NCI-H1417 (cell line): ENCODE results near the gene SP140L.
"Not testable (repeated sequence)": the region's sequence is repeated elsewhere in the genome, so short reads cannot be mapped to it uniquely, and the experiment has no call there.

ENCODE experiments used
- DNase-seq, 3 experiments: peaks; one replicate each; lab custom pipeline; 2025; lab: John Stamatoyannopoulos, UW

SP140L gene

GRCh38 chr2:230323385-230324106 lies 3.4 kb upstream of the SP140L start:
- no peak for DNase-seq

DNA sequence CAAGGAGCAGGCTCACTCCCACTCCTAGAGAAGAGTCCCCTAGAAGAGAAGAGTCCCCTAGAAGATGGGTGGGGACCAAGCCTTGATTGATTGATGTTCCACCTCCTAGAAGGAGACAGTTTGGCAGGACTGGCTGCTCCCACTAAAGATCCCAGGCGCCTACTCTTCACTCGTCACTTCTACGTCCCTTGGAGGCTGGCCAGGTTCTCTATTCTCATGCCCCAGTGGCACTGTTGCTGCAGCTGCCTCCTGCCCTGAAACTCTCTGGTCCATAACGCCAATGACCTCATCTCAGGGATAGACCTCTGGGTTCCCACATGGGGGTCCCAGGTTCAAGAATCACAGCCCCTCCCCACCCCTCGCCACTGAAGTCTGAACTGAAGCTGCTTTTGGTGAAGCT lies 2.5 kb upstream of the SP140L start:
- no peak for DNase-seq

DNA sequence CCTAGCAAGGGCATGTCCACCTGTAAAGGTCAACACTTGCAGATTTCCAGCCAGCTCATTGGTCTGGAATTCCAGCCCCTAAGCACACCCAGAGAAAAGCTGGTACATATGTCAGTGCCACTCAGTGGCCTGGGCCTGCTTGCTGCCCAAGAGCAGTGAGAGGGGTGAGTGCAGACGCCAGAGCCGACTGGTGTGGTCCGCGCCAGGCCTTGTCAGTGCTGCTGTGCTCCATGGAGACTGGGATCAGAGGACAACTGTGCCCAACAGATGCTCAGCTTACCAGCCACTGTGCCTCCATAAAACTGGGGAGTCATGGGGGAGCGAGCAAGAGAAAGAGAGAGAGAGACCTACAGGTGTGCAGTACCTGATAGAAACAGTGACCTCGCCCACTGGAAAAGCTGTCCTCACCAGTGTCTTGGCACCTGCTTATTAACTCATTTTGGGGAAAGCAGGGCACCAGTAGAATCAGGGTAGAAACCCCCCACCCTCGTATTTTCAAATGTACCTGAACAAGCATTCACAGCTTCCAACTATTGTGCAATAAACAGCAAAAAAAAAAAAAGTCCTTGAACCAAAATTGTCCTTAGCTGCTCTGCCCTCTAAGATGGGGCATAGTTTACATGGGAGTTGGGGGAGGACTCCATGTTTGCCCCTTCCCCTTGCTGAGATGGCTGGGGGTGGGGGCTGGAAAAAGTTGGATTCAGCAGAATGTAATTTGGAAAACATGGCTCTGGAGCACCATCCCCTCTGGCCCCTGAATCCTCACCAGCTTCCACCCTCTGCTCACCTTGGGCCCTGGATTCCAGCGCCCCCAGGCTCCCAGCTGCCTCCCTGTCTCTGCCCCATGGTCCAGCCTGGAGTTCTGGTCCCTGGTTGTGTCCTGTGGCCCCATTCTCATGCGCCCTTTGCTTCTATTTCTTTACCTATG lies 1.4 kb upstream of the SP140L start:
- no peak for DNase-seq

- DNase-seq, result peak in 2 of 3 experiments; percentile 54 to 73
These were observed 593 bp downstream of the SP140L start for GRCh38 chr2:230327418-230328154.

- no peak for DNase-seq
These were observed 1.1 kb downstream of the SP140L start for GRCh38 chr2:230328155-230328458.

GRCh38 chr2:230329946-230330605 lies 3.1 kb downstream of the SP140L start:
- DNase-seq, result no peak

GRCh38 chr2:230330725-230331124 lies 3.7 kb downstream of the SP140L start:
- DNase-seq, result no peak

GRCh38 chr2:230335461-230335863 lies 8.5 kb downstream of the SP140L start:
- no peak for DNase-seq

DNA sequence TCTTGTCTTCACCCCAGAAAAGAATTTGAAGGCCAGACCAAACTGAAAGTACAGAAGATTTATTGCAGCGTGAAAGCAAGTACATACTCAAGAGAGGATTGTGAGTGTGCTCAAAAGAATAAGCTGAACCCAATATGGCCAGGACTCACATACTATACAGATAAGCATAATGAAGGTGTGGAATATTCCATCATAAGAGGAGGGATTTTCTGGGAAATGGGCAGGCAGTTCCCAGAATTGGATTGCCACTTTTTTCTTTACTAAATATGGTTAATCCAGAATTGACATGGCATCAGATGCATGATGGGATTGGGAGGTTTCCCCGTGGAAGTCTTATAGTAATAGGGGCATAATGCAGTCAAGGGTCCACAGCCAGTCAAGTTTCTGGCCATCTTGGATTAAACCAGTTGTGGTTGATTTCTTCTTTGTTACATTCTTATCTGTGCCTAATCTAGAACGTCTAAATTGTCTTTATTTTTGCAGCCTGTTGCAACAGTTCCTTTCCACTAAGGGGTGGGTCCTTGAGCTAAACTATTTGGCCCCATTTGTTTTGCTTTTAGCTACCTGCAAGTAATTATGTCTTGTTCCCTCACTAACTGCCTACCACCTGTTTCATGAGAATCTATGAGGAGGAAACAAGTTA lies 9.0 kb downstream of the SP140L start:
- no peak for DNase-seq

DNA sequence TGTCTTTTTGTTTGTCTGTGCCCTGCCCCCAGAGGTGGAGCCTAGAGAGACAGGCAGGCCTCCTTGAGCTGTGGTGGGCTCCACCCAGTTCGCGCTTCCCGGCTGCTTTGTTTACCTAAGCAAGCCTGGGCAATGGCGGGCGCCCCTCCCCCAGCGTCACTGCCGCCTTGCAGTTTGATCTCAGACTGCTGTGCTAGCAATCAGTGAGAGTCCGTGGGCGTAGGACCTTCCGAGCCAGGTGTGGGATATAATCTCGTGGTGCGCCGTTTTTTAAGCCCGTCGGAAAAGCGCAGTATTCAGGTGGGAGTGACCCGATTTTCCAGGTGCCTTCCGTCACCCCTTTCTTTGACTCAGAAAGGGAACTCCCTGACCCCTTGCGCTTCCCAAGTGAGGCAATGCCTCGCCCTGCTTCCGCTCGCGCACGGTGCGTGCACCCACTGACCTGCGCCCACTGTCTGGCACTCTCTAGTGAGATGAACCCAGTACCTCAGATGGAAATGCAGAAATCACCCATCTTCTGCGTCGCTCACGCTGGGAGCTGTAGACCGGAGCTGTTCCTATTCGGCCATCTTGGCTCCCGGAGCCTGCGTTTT lies 15.0 kb downstream of the SP140L start:
- DNase-seq, result not testable (repeated sequence)

GRCh38 chr2:230343041-230343624 lies 16.1 kb downstream of the SP140L start:
- not testable (repeated sequence) for DNase-seq

GRCh38 chr2:230343747-230344146 lies 16.8 kb downstream of the SP140L start:
- DNase-seq, result no peak

GRCh38 chr2:230346465-230346864 lies 19.5 kb downstream of the SP140L start:
- DNase-seq, result no peak

DNA sequence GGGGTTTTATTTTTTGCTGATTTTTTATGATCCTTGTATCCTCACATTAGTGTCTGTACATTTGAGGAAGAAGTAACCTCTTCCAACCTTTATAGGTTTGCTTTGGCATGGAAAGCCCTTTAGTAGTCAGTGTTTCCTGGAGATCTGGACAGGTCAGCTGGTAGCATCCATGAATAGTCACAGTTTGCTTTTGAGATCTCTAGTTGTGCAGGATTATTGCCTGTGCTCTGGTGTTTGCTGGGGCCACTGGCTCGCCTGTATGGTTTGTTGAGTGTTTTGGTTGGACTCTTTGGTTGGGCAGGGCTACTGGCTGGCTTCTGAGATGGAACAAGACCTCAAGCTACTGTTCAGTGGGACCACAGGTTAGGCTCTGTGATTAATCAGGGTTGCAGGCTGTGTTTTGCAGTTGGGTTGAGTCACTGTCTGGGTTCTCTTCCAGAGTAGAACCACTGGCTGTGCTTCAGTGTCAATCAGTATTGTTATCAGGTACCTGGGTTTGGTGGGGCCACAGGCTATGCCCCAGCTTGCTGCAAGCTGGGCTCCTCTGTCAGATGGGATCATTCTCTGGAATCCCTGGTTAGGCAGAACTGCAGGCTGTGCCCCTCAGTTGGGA lies 20.0 kb downstream of the SP140L start:
- no peak for DNase-seq

- no peak for DNase-seq
These were observed 20.8 kb downstream of the SP140L start for GRCh38 chr2:230347659-230348305.

DNA sequence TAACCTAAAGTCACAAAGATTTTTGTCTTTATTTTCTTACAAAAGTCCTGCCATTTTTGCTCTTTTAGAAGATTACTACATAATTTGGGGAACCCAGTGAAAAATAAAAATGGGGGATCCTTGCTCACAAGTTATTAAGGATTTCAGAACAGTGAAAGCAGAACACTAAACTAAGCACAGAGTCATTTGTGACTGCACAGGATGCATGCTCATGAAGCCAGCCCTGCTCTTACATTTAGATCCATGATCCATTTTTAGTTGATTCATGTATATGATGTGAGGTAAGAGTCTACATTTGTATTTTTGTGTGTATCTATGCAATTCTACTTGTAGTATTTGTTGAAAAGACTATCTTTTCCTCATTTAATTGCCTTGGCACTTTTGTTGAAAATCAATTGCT lies 21.8 kb downstream of the SP140L start:
- DNase-seq, result no peak

DNA sequence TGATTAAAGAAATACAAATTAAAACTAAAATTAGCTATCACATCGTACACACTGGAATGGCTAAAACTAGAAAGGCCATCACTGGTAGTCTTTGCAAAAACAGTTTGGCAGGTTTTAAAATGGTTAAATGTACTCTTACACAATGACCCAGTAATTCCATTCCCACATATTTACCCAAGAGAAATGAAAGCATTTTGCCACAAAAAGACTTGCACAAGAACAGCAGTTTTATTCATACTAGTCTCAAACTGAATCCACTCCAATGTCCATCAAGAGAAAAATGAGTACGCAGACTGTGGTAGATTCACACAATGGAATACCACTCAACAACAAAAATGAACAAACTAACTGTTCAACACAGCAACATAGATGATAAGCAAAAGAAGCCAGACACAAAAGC lies 29.1 kb downstream of the SP140L start:
- DNase-seq, result no peak

DNA sequence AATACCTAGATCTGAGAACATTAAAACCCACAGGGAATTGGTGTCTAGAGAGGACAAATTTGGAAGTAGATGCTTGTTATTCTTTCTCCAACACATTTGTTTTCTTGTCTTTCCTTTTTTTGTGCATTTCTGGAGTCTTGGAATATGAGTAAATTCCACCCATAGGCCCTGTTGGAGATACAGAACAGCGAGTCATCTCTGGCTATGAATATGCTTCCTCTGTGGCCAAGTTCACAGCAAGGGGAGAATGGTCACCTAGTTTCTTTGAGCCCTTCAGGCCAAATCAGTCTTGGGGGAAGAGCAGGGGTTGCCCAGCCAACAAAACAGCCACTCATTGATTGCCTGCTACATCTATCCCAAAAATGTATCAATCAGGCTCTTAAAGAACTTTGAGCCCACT lies 31.3 kb downstream of the SP140L start:
- DNase-seq, result no peak

DNA sequence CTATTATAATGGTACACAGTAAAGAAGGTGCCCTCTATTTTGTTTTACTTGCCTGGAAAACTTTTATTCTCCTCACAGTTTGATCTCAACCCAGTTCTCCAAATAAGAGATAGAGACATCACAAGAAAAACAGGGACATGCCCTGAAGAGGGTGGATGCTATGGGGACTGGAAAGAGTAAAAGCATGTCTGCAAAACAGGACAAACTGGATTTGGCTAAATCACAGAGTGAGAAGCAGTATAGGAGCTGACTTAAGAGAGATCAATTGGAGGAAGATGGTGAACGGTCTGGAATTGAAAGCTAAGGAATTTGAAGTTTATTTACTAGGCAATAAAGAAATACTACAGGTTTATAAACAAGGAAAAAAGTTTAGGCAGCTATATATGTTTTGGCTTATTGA lies 33.0 kb downstream of the SP140L start:
- DNase-seq, result no peak
